Measurements from ENCODE around the gene VPS35.
A peak's percentile ranks its signal among the peaks of the same experiment; 100 is the strongest.

The VPS35 gene

GRCh38 chr16:46688654-46689364, at the start of gene VPS35:
Gene VPS35, minus strand, starts transcription at chr16:46689178. Its CDS starts 45 bp downstream, at chr16:46689133.
- peak; percentile 59 for FAIRE-seq

- FAIRE-seq: no peak
These were observed 48.7 kb upstream of the VPS35 start for GRCh38 chr16:46737621-46738214.

GRCh38 chr16:46736695-46737094, 47.7 kb upstream of the VPS35 start:
- FAIRE-seq: no peak

- no peak for FAIRE-seq
These were observed 44.4 kb upstream of the VPS35 start for GRCh38 chr16:46733319-46733830.

- no peak for FAIRE-seq
These were observed 43.6 kb upstream of the VPS35 start for GRCh38 chr16:46732561-46732960.

GRCh38 chr16:46731691-46732555, 42.9 kb upstream of the VPS35 start:
- FAIRE-seq: no peak

- no peak for FAIRE-seq
These were observed 42.1 kb upstream of the VPS35 start for GRCh38 chr16:46730801-46731690.

GRCh38 chr16:46730126-46730525, 41.1 kb upstream of the VPS35 start:
- FAIRE-seq: no peak

GRCh38 chr16:46729326-46729995, 40.5 kb upstream of the VPS35 start:
- no peak for FAIRE-seq

GRCh38 chr16:46728806-46729205, 39.8 kb upstream of the VPS35 start:
- FAIRE-seq: no peak

GRCh38 chr16:46727630-46728029, 38.7 kb upstream of the VPS35 start:
- FAIRE-seq: no peak

GRCh38 chr16:46727184-46727583, 38.2 kb upstream of the VPS35 start:
- FAIRE-seq: no peak

GRCh38 chr16:46721885-46722284, 32.9 kb upstream of the VPS35 start:
- no peak for FAIRE-seq

- FAIRE-seq: no peak
These were observed 31.6 kb upstream of the VPS35 start for GRCh38 chr16:46720619-46721018.

GRCh38 chr16:46719528-46719927, 30.6 kb upstream of the VPS35 start:
- no peak for FAIRE-seq

GRCh38 chr16:46718214-46718613, 29.2 kb upstream of the VPS35 start:
- no peak for FAIRE-seq

GRCh38 chr16:46717692-46718091, 28.7 kb upstream of the VPS35 start:
- no peak for FAIRE-seq

- FAIRE-seq: no peak
These were observed 26.9 kb upstream of the VPS35 start for GRCh38 chr16:46715769-46716305.

GRCh38 chr16:46714797-46715591, 26.0 kb upstream of the VPS35 start:
- no peak for FAIRE-seq

- FAIRE-seq: no peak
These were observed 24.7 kb upstream of the VPS35 start for GRCh38 chr16:46713634-46714033.

- no peak for FAIRE-seq
These were observed 23.9 kb upstream of the VPS35 start for GRCh38 chr16:46712911-46713310.

Data from TTC549 (cell line).